HG03457 (cell line): ENCODE results near the gene PRX.
A peak's percentile ranks its signal among the peaks of the same experiment; 100 is the strongest.
"Not testable (repeated sequence)": the region's sequence is repeated elsewhere in the genome, so short reads cannot be mapped to it uniquely, and the experiment has no call there.

Source experiments
- ATAC-seq: cut with Tn5 transposase; IDR thresholded peaks from one replicate; pipeline ENCODE4 v1.9.1; 2021; ENCODE audit warnings: moderate number of reproducible peaks; ENCODE audit not compliant: unreplicated experiment

PRX gene

DNA sequence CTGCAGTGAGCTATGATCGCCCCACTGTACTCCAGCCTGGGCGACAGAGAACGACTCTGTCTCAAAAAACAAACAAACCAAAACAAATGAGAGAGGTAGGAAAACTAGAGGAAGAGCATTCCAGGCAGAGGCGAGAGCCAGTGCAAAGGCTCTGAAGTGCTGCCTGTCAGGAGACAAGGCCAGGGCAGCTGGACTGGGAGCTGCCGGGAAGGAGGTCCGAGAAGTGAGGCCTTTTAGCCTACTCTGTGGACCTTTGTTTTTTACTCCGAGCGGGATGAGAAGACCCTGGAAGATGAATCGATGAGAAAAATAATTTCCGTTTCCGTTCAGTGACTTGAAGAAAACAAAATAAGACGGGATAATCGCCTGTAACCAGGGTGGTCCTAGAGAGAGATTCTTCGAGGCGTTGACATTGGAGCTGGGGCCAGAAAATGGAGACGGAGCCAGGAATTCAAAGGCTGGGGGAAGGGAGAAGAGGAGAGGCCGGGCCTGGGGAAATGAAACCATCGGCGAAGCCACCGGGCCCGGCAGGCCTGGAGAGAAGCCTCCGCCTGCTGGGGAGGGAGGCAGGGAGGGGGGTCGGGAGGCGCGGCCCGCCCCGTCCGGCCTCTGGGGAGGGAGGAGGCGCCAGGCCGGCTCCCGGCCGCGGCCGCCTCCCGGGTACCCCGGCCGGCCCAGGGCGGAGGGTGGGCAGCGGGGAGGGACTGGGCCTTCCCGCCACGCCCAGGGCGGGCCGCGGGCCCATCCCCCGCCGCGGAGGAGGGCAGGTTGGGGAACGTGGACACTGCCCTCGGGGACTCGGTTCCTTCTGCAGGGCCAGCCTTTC lies 20.4 kb upstream of the PRX start:
- ATAC-seq: no peak

DNA sequence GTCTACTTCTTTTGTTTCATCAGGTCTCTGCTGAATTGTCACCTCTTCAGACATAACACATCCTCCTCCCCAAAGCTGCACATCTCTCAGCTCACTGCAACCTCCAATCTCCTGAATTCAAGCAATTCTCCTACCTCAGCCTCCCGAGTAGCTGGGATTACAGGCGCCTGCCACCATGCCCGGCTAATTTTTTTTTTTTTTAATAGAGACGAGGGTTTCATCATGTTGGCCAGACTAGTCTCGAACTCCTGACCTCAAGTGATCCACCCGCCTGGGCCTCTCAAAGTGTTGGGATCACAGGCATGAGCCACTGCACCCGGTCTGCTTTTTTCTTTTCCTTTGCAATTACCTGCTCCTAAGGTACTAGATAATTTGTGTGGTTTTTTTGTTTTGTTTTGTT lies 19.6 kb upstream of the PRX start:
- ATAC-seq: not testable (repeated sequence)

GRCh38 chr19:40431698-40432097 lies 18.5 kb upstream of the PRX start:
- no peak for ATAC-seq

GRCh38 chr19:40430242-40430641 lies 17.1 kb upstream of the PRX start:
- not testable (repeated sequence) for ATAC-seq

GRCh38 chr19:40428197-40428596 lies 15.0 kb upstream of the PRX start:
- not testable (repeated sequence) for ATAC-seq

- ATAC-seq: peak; percentile 65
Observed at GRCh38 chr19:40425450-40426287, 12.5 kb upstream of the PRX start, which contains the start of gene SERTAD1. Gene SERTAD1 (minus strand): TSS chr19:40425992. CDS start chr19:40423546, 2,446 bp downstream.

DNA sequence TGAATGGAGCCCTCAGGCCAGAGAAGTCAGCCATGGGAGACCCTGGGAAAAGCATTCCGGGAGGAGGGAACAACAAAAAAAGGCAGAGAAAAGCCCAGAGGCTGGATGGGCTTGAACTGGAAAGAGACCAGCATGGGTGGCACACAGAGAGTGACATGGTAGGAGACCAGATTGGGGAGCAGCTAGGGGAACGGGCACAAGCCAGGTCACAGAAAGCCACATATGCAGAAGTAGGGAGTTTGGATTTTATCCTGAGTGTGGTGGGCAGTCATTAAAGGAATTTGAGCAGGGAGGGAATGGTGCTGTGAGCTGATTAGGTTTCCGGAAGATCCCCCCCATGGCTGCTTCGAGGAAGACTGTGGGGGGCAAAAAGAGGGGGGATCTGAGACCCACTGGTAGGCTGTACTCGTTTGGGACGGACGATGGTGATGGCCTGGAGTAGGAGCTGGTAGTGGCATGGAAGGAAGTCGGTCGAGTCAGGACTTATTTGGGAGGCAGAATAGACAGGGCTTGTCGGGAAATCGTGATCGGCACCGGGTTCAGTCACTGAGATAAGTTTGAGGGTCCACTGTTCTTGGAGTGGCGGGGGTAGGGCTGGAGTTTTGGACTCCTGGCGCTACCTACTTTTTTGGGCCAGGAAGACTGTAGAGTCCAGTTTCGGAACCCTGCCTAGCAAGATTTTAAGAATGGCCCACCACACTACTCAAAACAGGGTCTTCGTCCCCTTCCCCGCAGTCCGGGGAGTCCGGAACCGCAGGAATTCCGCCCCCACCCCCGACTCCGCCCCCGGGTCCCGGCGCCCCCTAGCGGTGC lies 11.7 kb upstream of the PRX start:
- peak; percentile 10 for ATAC-seq

GRCh38 chr19:40423938-40424337 lies 10.8 kb upstream of the PRX start:
- ATAC-seq: no peak

DNA sequence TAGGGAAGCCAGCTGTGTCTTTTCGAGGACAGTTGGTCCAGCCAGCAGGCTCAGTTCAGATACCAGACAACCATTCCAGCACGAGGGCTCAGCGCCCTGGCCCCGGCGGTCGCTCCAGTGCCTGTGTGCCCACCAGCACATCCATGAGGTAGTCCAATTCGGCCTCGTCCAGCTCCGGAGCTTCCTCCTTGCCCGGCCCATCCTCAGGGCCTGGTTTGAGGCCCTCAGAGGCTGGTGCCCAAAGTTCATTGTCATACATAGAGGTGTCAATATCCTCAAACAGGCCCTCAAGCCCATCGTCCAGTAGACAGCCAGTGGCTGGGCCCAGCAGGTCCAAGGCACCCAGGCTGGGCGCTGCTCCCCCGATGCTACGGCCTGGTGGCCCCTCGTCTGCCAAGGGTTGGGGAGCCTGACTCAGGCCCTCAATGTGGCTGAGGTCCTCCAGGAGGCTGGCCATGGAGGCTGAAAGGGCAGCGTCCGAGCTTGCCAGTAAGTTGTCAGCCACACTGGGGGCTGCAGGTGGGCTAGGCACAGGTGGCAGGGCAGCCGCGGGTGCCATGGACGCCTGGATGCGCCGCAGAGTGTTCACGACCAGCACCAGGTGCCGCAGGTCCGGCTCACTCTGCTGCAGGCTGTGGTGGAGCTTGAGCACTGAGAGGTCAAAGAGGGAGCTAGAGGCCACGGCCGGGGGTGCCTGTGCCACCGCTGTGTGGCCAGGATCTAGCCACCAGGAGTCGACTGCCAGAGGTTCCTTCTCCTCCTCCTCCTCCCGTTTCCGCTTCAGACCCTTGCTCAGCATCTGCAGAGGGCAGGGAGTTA lies 9.8 kb upstream of the PRX start:
- ATAC-seq: no peak

GRCh38 chr19:40421993-40422747 lies 9.0 kb upstream of the PRX start:
- no peak for ATAC-seq

- ATAC-seq: no peak
Observed at GRCh38 chr19:40420766-40421765, 7.9 kb upstream of the PRX start.

GRCh38 chr19:40420451-40420765 lies 7.2 kb upstream of the PRX start:
- ATAC-seq: no peak

- no peak for ATAC-seq
Observed at GRCh38 chr19:40419780-40420179, 6.6 kb upstream of the PRX start.

DNA sequence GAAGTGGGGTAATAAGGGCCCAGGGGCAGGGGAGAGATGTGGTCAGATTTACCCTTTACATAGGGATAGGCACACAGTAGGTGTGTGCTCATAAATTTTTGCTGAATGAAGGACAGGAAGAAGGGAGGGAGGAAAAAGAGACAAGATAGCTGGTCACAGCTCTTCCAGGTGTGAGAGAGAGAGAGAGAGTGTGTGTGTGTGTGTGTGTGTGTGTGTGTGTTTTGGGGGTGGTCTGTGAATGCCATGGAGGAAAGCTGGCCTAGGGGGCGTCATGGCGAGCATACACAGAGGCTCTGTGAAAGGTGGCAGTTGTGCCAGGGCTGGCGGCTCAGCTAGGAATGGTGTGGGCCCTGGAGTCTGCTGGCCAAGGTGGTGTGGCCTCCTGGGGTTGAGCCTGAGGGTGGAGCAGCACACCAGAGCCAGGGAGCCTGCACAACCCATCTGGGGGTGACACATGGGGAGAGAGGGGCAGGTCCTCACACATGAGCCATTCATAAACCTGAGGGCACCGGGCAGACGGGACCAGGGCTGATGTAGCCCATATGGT lies 6.0 kb upstream of the PRX start:
- no peak for ATAC-seq

DNA sequence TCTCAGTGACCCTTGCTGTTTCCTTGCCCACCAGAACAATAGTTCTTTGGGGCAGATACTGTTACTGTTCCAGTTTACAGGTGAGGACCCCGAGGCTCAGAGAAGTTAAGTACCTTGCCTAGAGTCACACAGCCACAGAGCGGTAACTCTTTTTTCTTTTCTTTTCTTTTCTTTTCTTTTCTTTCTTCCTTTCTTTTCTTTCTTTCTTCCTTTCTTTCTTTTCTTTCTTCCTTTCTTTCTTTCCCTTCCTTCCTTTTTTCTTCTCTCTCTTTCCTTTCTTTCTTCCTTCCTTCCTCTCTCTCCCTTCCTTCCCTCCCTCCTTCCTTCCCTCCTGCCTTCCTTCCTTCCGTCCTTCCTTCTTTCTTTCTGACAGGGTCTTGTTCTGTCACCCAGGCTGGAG lies 4.9 kb upstream of the PRX start:
- no peak for ATAC-seq

GRCh38 chr19:40417643-40417981 lies 4.4 kb upstream of the PRX start:
- no peak for ATAC-seq

DNA sequence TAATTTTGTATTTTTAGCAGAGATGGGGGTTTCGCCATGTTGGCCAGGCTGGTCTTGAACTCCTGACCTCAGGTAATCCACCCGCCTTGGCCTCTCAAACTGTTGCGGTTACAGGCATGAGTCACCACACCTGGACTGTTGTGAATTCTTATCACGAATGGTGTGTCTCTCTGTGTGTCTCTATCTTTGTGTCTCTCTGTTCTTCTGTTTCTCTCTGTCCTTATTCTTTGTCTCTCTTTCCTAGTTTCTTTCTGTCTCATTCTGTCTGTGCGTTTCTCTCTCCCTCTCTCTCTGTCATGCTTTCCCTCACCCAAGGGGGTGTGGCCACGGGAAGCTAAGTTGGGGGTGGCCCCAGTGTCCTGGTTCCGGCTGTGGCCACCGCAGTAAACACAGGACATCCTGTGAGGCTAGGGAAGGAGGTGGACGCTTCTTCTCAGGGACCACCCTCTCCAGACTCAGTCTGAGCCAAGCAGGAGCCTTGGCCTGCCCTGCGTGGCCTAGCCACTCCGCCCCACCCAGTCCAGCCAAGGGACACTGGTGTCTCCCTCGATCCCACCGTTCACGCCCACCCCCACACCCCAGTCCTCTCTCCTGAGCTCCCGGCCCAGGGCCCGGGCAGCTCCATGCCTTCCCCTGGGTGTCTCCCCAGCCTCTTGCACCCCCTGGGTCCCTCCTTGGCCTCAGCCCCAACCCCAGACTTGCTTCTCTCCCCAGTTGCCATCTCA lies 3.9 kb upstream of the PRX start:
- ATAC-seq: no peak

GRCh38 chr19:40415768-40416167 lies 2.6 kb upstream of the PRX start:
- no peak for ATAC-seq
